Naive thymus-derived CD4-positive, alpha-beta T cell (primary cell): ENCODE measurements around the gene APBA2. TPM values are rescaled to one million over a fixed set of nuclear protein-coding genes. Genes with fewer than 3 reads are reported as not detected.
A peak's percentile ranks its signal among the peaks of the same experiment; 100 is the strongest.
"Not testable (repeated sequence)": the region's sequence is repeated elsewhere in the genome, so short reads cannot be mapped to it uniquely, and the experiment has no call there.

Experiments used
- ATAC-seq: fragments of 150-1000 bp; cut with Tn5 transposase; 2 replicates; pipeline ENCODE4 v1.10.0; 2021; ENCODE audit warnings: mild to moderate bottlenecking, moderate library complexity
- CTCF ChIA-PET: fragments of 350-600 bp; sonication (Branson Sonifier 250); formaldehyde crosslinking; loops from one replicate; lab custom pipeline; 2021; ENCODE audit warnings: antibody characterized with exemption; lab: Charles Lee
- POLR2A ChIA-PET: fragments of 350-600 bp; sonication (Branson Sonifier 250); formaldehyde crosslinking; loops from one replicate; lab custom pipeline; 2021; ENCODE audit warnings: antibody characterized with exemption, inconsistent platforms; lab: Charles Lee
- DNase-seq, 9 donors: peaks; one replicate each; pipeline versions ENCODE4 v3.0.0 to v3.0.0-alpha.2; 2020 to 2022; ENCODE audit warnings: mixed read lengths in 1 of 9
- H3K27ac ChIP-seq: one replicate; pipeline ENCODE4 v1.7.0; 2013; ENCODE audit warnings: mild to moderate bottlenecking, low read depth, low read length, moderate library complexity
- H3K27me3 ChIP-seq, 2 donors: one replicate each; pipeline ENCODE4 v1.7.0; 2013; ENCODE audit warnings: low read length in 2 of 2, mild to moderate bottlenecking in 2 of 2, moderate library complexity in 2 of 2; ENCODE audit not compliant: control insufficient read depth in 2 of 2, insufficient read depth in 2 of 2
- H3K36me3 ChIP-seq, 3 experiments: 1 replicate in 2 of 3; 2 replicates in 1 of 3; pipeline ENCODE4 v1.7.0; 2013; ENCODE audit warnings: low read length in 3 of 3, mild to moderate bottlenecking in 3 of 3, moderate library complexity in 1 of 3; ENCODE audit not compliant: insufficient read depth in 3 of 3, control insufficient read depth in 2 of 3
- H3K4me1 ChIP-seq, 2 donors: one replicate each; pipeline ENCODE4 v1.7.0; 2013; ENCODE audit warnings: low read length in 2 of 2, mild to moderate bottlenecking in 2 of 2, moderate library complexity in 1 of 2; ENCODE audit not compliant: control insufficient read depth in 2 of 2, insufficient read depth in 2 of 2
- H3K4me3 ChIP-seq: 2 replicates; pipeline ENCODE4 v1.7.0; 2013; ENCODE audit warnings: mild to moderate bottlenecking, low read length
- H3K9me3 ChIP-seq, 3 experiments: 1 replicate in 2 of 3; 2 replicates in 1 of 3; pipeline ENCODE4 v1.7.0; 2013; ENCODE audit warnings: low read length in 3 of 3; ENCODE audit not compliant: control insufficient read depth in 2 of 3
- H3K27ac Mint-ChIP-seq, 9 donors: one replicate each; pipeline ENCODE4 v1.8.0; 2020 to 2022; ENCODE audit warnings: mixed read lengths in 9 of 9, mild to moderate bottlenecking in 8 of 9, moderate library complexity in 5 of 9, inconsistent platforms in 2 of 9
- H3K27me3 Mint-ChIP-seq, 5 donors: one replicate each; pipeline ENCODE4 v1.8.0; 2021 to 2022; ENCODE audit warnings: mixed read lengths in 5 of 5, mild to moderate bottlenecking in 1 of 5
- H3K36me3 Mint-ChIP-seq, 5 donors: one replicate each; pipeline ENCODE4 v1.8.0; 2020 to 2022; ENCODE audit warnings: mixed read lengths in 5 of 5, mild to moderate bottlenecking in 3 of 5, inconsistent platforms in 1 of 5
- H3K4me1 Mint-ChIP-seq, 7 donors: one replicate each; pipeline ENCODE4 v1.8.0; 2020 to 2022; ENCODE audit warnings: mixed read lengths in 7 of 7, mild to moderate bottlenecking in 3 of 7, inconsistent platforms in 1 of 7
- H3K4me3 Mint-ChIP-seq, 10 donors: one replicate each; pipeline ENCODE4 v1.8.0; 2020 to 2022; ENCODE audit warnings: mild to moderate bottlenecking in 10 of 10, mixed read lengths in 10 of 10, moderate library complexity in 6 of 10, inconsistent platforms in 2 of 10
- H3K9me3 Mint-ChIP-seq, 11 donors: one replicate each; pipeline ENCODE4 v1.8.0; 2020 to 2022; ENCODE audit warnings: mixed read lengths in 11 of 11, mild to moderate bottlenecking in 4 of 11, inconsistent platforms in 1 of 11, moderate library complexity in 1 of 11
- intact Hi-C, 2 donors: fragments of 100-400 bp; cut with micrococcal nuclease; formaldehyde crosslinking; loops; one replicate each; pipeline ENCODE4 v1.15.1; 2023
- polyA plus RNA-seq, 2 donors: library from polyadenylated mRNA; unstranded; fragments of 300-500 nt; fragmentation: Illumina TruSeq; gene quantifications; one replicate each; pipeline ENCODE4 v1.2.3, GENCODE V29; 2021
- total RNA-seq, 6 experiments: library from RNA in 5 of 6; stranded (reverse) in 5 of 6; gene quantifications; 1 replicate in 5 of 6; 2 replicates in 1 of 6; pipeline ENCODE4 v1.2.3 and lab custom pipeline; 2021 to 2026

Gene APBA2
- total and polyA plus RNA-seq, 7 experiments from 2014 or later, result 7.7 to 139 (median 110) TPM

GRCh38 chr15:29016518-29016917 lies 130.7 kb downstream of the APBA2 start:
- Mint-ChIP-seq H3K9me3 (peaks cover 0 to 1% (median 0%) of the 10 kb centered on the region in 11 donors), H3K4me3 (peak overlapping the region in 1 of 10 donors; percentile 40), H3K27me3 (no peaks in the 10 kb centered on the region), H3K4me1 (peaks cover 4 to 89% (median 78%) of the 10 kb centered on the region in 7 donors), H3K27ac (peak overlapping the region in 3 of 9 donors; percentile 8 to 29 (median 13)), H3K36me3 (peaks cover 0 to 37% (median 30%) of the 10 kb centered on the region in 5 donors)
- no peak for ATAC-seq
- POLR2A ChIA-PET, result no interaction called here
- Histone ChIP-seq H3K27me3 (no peaks in the 10 kb centered on the region), H3K27ac (no peak overlapping the region), H3K4me3 (no peak overlapping the region), H3K4me1 (no peaks in the 10 kb centered on the region), H3K9me3 (no peaks in the 10 kb centered on the region), H3K36me3 (peaks cover 0 to 4% (median 0%) of the 10 kb centered on the region in 3 experiments)
- CTCF ChIA-PET, result no interaction called here
- no peak for DNase-seq
- intact Hi-C loops, result no loop called here

- Histone ChIP-seq H3K9me3 (no peaks in the 10 kb centered on the region), H3K36me3 (peaks cover 0 to 4% (median 0%) of the 10 kb centered on the region in 3 experiments), H3K27ac (no peak overlapping the region), H3K4me1 (no peaks in the 10 kb centered on the region), H3K4me3 (no peak overlapping the region), H3K27me3 (no peaks in the 10 kb centered on the region)
- H3K36me3 Mint-ChIP-seq, result peaks cover 0 to 46% (median 35%) of the 10 kb centered on the region in 5 donors
- peaks cover 0 to 87% (median 72%) of the 10 kb centered on the region in 7 donors for H3K4me1 Mint-ChIP-seq
- ATAC-seq, result no peak
- no peak for DNase-seq
- ChIA-PET CTCF (no interaction called here), POLR2A (no interaction called here)
- intact Hi-C loops, result no loop called here
- no peaks in the 10 kb centered on the region for H3K27me3 Mint-ChIP-seq
- H3K4me3 Mint-ChIP-seq, result no peak overlapping the region
- peaks cover 0 to 1% (median 0%) of the 10 kb centered on the region in 11 donors for H3K9me3 Mint-ChIP-seq
- peak overlapping the region in 2 of 9 donors; percentile 37 to 65 for H3K27ac Mint-ChIP-seq
Observed at GRCh38 chr15:29018120-29018805, 132.5 kb downstream of the APBA2 start.

- H3K27ac Mint-ChIP-seq, result peak overlapping the region in 1 of 9 donors; percentile 7
- peaks cover 0 to 80% (median 65%) of the 10 kb centered on the region in 7 donors for H3K4me1 Mint-ChIP-seq
- POLR2A ChIA-PET, result no interaction called here
Observed at GRCh38 chr15:29018995-29019976, 133.5 kb downstream of the APBA2 start.

GRCh38 chr15:29021857-29022256 lies 136.1 kb downstream of the APBA2 start:
- Mint-ChIP-seq H3K27ac (peak overlapping the region in 1 of 9 donors; percentile 40), H3K4me3 (peak overlapping the region in 1 of 10 donors; percentile 32), H3K36me3 (peaks cover 0 to 43% (median 34%) of the 10 kb centered on the region in 5 donors), H3K27me3 (no peaks in the 10 kb centered on the region), H3K9me3 (peaks cover 0 to 1% (median 0%) of the 10 kb centered on the region in 11 donors), H3K4me1 (peaks cover 0 to 75% (median 56%) of the 10 kb centered on the region in 7 donors)
- no peak for DNase-seq
- H3K27me3 ChIP-seq, result no peaks in the 10 kb centered on the region
- ATAC-seq, result no peak
- ChIA-PET POLR2A (no interaction called here), CTCF (no interaction called here)
- no peaks in the 10 kb centered on the region for H3K9me3 ChIP-seq
- H3K27ac ChIP-seq, result no peak overlapping the region
- intact Hi-C loops, result no loop called here
- H3K4me3 ChIP-seq, result no peak overlapping the region
- no peaks in the 10 kb centered on the region for H3K4me1 ChIP-seq
- H3K36me3 ChIP-seq, result no peaks in the 10 kb centered on the region

More at GRCh38 chr15:29018995-29019976, 133.5 kb downstream of the APBA2 start:
- Mint-ChIP-seq H3K27me3 (no peaks in the 10 kb centered on the region), H3K4me3 (peak overlapping the region in 3 of 10 donors; percentile 1 to 29 (median 29)), H3K9me3 (peaks cover 0 to 1% (median 0%) of the 10 kb centered on the region in 11 donors), H3K36me3 (peaks cover 0 to 40% (median 32%) of the 10 kb centered on the region in 5 donors)
- Histone ChIP-seq H3K27ac (no peak overlapping the region), H3K27me3 (no peaks in the 10 kb centered on the region), H3K9me3 (no peaks in the 10 kb centered on the region), H3K4me1 (no peaks in the 10 kb centered on the region), H3K4me3 (no peak overlapping the region), H3K36me3 (no peaks in the 10 kb centered on the region)
- ATAC-seq, result no peak
- no peak for DNase-seq
- CTCF ChIA-PET, result no interaction called here
- intact Hi-C loops, result no loop called here

- peaks cover 0 to 5% (median 0%) of the 10 kb centered on the region in 11 donors for H3K9me3 Mint-ChIP-seq
- ChIA-PET POLR2A (no interaction called here), CTCF (no interaction called here)
- H3K27ac ChIP-seq, result no peak overlapping the region
- H3K27ac Mint-ChIP-seq, result peak overlapping the region in 1 of 9 donors; percentile 72
- no peaks in the 10 kb centered on the region for H3K27me3 Mint-ChIP-seq
- peaks cover 0 to 42% (median 29%) of the 10 kb centered on the region in 5 donors for H3K36me3 Mint-ChIP-seq
- intact Hi-C loops, result no loop called here
- no peaks in the 10 kb centered on the region for H3K4me1 ChIP-seq
- H3K27me3 ChIP-seq, result no peaks in the 10 kb centered on the region
- no peak overlapping the region for H3K4me3 ChIP-seq
- DNase-seq (no peak), ATAC-seq (no peak)
- peaks cover 0 to 70% (median 48%) of the 10 kb centered on the region in 7 donors for H3K4me1 Mint-ChIP-seq
- H3K4me3 Mint-ChIP-seq, result peak overlapping the region in 1 of 10 donors; percentile 20
- no peaks in the 10 kb centered on the region for H3K36me3 ChIP-seq
- H3K9me3 ChIP-seq, result no peaks in the 10 kb centered on the region
Observed at GRCh38 chr15:29024662-29025061, 138.9 kb downstream of the APBA2 start.

- H3K4me1 ChIP-seq, CTCF ChIA-PET, H3K27ac ChIP-seq, ATAC-seq, intact Hi-C loops, POLR2A ChIA-PET, H3K9me3 ChIP-seq, H3K27me3 Mint-ChIP-seq, H3K27me3 ChIP-seq, H3K4me3 ChIP-seq, DNase-seq, H3K36me3 ChIP-seq, H3K9me3 Mint-ChIP-seq, H3K27ac Mint-ChIP-seq: not testable (repeated sequence)
- Mint-ChIP-seq H3K36me3 (peaks cover 0 to 42% (median 31%) of the 10 kb centered on the region in 5 donors), H3K4me1 (peaks cover 0 to 67% (median 48%) of the 10 kb centered on the region in 7 donors), H3K4me3 (peak overlapping the region in 1 of 10 donors; percentile 34)
Observed at GRCh38 chr15:29025411-29025810, 139.6 kb downstream of the APBA2 start.
